Measurements from ENCODE around the gene FST. TPM values are rescaled to one million over a fixed set of nuclear protein-coding genes. Genes with fewer than 3 reads are reported as not detected.
A peak's percentile ranks its signal among the peaks of the same experiment; 100 is the strongest.

The FST gene
- polyA plus RNA-seq, 1 experiment: 121 TPM

DNA sequence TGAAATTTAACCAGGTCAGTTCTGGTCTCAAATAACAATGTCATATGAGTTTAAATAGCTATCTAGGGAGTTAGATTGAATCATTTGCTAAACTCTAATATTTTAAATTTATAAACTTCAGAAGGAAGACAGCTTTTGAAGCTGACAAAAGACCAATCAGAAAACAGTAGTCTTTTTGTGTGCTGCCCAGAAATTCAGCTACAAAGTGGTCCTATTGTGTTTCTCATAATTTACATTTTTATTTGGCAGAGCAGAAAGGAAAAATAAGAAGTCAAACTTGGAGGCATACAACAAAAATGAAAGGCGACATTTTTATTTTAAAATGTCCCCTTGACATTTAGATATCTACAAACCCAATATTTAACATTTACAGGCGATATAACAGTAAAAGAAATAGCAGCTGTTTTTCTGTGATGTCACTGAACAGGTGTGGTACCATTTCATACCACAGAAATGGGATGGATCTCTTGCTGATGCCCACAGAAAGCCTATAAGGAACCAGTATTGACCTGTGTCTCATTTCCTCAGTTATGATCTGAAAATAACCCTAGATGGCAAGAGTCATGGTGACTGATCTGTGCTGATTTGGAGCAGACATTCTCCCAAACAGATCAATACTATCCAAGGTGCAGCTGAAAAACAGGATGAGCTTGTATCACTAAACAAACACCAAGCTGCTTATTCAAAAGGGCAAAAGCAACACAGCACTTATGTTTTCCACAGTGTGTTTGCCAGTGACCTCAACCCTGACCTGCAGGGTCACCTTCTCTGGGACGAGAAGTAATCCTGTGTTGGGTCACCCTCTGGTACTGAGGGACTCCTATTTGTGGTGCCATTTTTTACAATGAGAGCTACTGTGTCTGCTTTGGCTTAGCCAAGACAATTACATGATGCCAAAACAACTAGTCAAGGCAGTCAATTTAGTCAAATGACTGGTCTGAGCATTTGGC, 3.6 kb upstream of the FST start:
- Histone ChIP-seq H3K27ac (ENCODE audit: low read depth, low read length) (no peak overlapping the region), H3K4me3 (ENCODE audit: low read depth, low read length) (no peak overlapping the region), H3K27me3 (ENCODE audit: control insufficient read depth, insufficient read depth, low read length) (no peaks in the 10 kb centered on the region), H3K9me3 (ENCODE audit: control insufficient read depth, insufficient read depth, low read length) (no peaks in the 10 kb centered on the region; the same call in 1 of the 2 replicates)
- TF ChIP-seq, protein P1, sequence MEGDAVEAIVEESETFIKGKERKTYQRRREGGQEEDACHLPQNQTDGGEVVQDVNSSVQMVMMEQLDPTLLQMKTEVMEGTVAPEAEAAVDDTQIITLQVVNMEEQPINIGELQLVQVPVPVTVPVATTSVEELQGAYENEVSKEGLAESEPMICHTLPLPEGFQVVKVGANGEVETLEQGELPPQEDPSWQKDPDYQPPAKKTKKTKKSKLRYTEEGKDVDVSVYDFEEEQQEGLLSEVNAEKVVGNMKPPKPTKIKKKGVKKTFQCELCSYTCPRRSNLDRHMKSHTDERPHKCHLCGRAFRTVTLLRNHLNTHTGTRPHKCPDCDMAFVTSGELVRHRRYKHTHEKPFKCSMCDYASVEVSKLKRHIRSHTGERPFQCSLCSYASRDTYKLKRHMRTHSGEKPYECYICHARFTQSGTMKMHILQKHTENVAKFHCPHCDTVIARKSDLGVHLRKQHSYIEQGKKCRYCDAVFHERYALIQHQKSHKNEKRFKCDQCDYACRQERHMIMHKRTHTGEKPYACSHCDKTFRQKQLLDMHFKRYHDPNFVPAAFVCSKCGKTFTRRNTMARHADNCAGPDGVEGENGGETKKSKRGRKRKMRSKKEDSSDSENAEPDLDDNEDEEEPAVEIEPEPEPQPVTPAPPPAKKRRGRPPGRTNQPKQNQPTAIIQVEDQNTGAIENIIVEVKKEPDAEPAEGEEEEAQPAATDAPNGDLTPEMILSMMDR (IDR thresholded peaks at IDR 0.05; ENCODE audit: low read depth, low read length): no peak
- ChIA-PET POLR2A (no interaction called here), CTCF (interaction anchor here (0.9 to 3.6 kb wide), 6 partner anchors 48 to 757 kb away, joined by 3 to 14 read pairs (median 6); no protein-coding TSS in a partner anchor)
- no peak for DNase-seq (ENCODE audit: low read depth, low spot score)

DNA sequence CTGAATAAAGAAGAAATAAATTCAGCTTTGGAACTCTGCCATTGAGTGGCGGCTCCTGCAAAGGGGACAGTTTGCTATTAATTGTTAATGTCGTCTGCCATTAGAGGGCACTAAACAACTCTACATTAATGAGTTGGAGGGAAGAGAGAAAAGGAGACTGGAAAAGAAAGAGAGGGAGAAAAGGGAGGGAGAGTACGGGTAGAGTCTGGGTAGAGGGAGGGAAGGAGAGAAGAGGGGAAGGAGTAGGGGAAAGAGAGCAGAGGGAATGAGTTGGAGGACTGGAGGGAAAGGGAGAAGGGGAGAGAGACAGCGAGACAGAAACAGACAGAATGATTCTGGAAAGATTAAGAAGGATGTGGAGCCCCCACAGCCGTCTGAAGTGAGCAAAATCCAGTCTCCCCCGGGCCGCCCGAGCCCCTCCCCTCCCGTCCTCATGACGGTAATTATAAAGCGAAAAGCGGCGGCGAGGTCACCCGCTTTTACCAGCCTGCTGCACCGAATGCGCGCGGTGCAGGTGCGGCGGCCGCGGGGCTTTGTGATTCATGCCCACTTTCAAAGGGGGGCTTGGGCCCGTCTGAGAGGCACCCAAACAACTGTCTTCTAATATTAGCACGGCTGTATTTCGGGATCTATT, 1.9 kb upstream of the FST start:
- TF ChIP-seq, protein P1 (IDR thresholded peaks at IDR 0.05; ENCODE audit: low read depth, low read length): peak; percentile 42
- H3K27me3 ChIP-seq (ENCODE audit: control insufficient read depth, insufficient read depth, low read length): no peaks in the 10 kb centered on the region
- CTCF ChIA-PET: interaction anchor here (0.5 to 3.6 kb wide), 12 partner anchors 49 to 757 kb away, joined by 3 to 14 read pairs (median 4); no protein-coding TSS in a partner anchor
- H3K9me3 ChIP-seq (ENCODE audit: control insufficient read depth, insufficient read depth, low read length): no peaks in the 10 kb centered on the region; the same call in 1 of the 2 replicates
- no peak for DNase-seq (ENCODE audit: low read depth, low spot score)
- H3K27ac ChIP-seq (ENCODE audit: low read depth, low read length): no peak overlapping the region
- H3K4me3 ChIP-seq (ENCODE audit: low read depth, low read length): peak overlapping the region; percentile 97
- POLR2A ChIA-PET: no interaction called here

DNA sequence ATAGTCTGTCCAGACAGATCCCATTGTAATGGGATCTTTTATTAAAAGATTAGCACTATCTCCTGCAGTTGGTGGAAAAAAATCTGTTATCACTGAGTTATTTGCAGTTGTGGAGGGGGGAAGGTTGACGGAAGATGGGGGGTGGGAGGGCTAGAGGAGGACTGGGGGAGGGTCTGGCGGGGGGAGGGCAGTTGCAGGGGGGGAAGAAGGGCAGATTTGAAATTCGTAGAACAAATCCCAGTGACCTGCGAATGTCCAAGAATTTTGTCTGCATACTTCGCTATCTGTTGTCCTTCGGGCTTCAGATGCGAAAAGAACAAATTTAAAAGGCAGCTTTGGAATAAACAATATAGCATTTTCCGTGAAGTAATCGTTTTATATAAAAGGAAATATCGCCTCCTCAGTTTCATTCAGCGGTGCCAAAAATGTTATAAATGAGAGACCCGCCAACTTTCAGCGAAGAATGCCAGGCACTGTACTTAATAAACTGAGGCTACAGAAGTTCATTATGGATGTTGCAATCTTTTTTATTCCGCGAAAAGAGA, 1.3 kb upstream of the FST start:
- POLR2A ChIA-PET: no interaction called here

DNA sequence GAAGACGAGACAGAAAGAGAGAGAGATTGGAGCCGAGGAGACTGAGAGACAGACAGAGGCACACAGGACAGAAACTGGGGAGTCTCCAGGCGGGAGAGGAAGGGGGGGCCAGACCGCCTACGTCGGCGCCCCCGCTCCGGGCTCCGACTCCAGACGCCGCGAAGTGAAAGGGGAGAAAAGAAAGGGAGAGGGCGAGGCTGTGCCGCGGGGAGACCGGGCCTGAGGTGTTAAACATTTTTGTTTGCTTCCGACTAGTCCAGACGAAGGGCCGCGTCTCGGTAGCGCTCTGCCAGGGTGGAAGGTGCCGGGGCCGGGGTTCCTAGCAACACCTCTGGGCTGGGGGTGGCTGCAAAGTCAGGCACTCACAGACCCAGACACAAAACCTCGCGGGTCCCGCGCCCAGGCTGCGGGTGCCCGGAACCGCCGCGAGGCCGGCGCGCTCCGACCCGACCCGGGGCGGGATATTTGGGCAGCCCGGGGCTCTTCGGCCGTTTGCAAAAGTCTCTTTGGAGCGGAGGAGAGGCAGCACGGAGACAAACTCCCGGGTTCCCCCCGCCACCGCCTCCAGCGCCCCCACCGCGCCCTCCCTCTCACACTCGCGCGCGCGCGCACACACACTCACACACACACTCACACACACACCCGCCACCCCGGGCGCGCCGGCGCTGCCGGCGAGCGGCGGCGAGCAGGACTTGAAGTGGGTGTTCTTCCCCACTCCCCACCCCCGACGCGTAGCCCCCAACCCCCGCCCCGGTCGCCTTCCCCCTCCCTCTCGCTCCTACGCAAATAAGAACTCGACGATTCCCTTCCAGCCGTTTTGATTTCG, 626 bp upstream of the FST start:
- H3K27me3 ChIP-seq (ENCODE audit: control insufficient read depth, insufficient read depth, low read length): no peaks in the 10 kb centered on the region
- TF ChIP-seq, protein P1 (IDR thresholded peaks at IDR 0.05; ENCODE audit: low read depth, low read length): no peak
- CTCF ChIA-PET: interaction anchor here (0.6 kb wide), 2 partner anchors 229 to 749 kb away, joined by 3 read pairs; no protein-coding TSS in a partner anchor
- peak overlapping the region; percentile 83 for H3K27ac ChIP-seq (ENCODE audit: low read depth, low read length)
- no peak for DNase-seq (ENCODE audit: low read depth, low spot score)
- H3K4me3 ChIP-seq (ENCODE audit: low read depth, low read length): peak overlapping the region; percentile 97
- POLR2A ChIA-PET: interaction anchor here (1.0 kb wide), 1 partner anchor 229 kb away, joined by 3 read pairs; no protein-coding TSS in a partner anchor
- no peaks in the 10 kb centered on the region; the same call in 1 of the 2 replicates for H3K9me3 ChIP-seq (ENCODE audit: control insufficient read depth, insufficient read depth, low read length)

More for the DNA sequence above, 1.3 kb upstream of the FST start:
- Histone ChIP-seq H3K27me3 (ENCODE audit: control insufficient read depth, insufficient read depth, low read length) (no peaks in the 10 kb centered on the region), H3K4me3 (ENCODE audit: low read depth, low read length) (peak overlapping the region; percentile 97), H3K27ac (ENCODE audit: low read depth, low read length) (peak overlapping the region; percentile 83), H3K9me3 (ENCODE audit: control insufficient read depth, insufficient read depth, low read length) (no peaks in the 10 kb centered on the region; the same call in 1 of the 2 replicates)
- CTCF ChIA-PET: no interaction called here
- no peak for DNase-seq (ENCODE audit: low read depth, low spot score)
- TF ChIP-seq, protein P1 (IDR thresholded peaks at IDR 0.05; ENCODE audit: low read depth, low read length): no peak

Data from AG04450 (cell line).